K562 (cell line): ENCODE data around the gene UBA7. TPM values are rescaled to one million over a fixed set of nuclear protein-coding genes. Genes with fewer than 3 reads are reported as not detected.

ENCODE experiments used
- AFF4 ChIP-seq: sonication (generic); formaldehyde crosslinking; IDR thresholded peaks from 2 replicates; pipeline ENCODE4 v1.8.0; 2023; ENCODE audit warnings: mild to moderate bottlenecking, missing genetic modification reagents
- CREM ChIP-seq: IDR thresholded peaks from 2 replicates; pipeline ENCODE4 v1.6.1; 2014; ENCODE audit warnings: antibody characterized with exemption, low read depth
- ELF2 ChIP-seq: fragments of 250-450 bp; sonication (Bioruptor Pico); IDR thresholded peaks from 2 replicates; pipeline ENCODE4 v1.5.0; 2021; ENCODE audit warnings: mild to moderate bottlenecking
- ETS2 ChIP-seq: IDR thresholded peaks from 2 replicates; pipeline ENCODE4 v1.6.1; 2016; ENCODE audit warnings: borderline replicate concordance, missing genetic modification characterization, mild to moderate bottlenecking, moderate library complexity, missing compliant biosample characterization; ENCODE audit not compliant: poor library complexity, severe bottlenecking
- MEF2D ChIP-seq: conservative IDR thresholded peaks from 2 replicates; pipeline ENCODE4 v1.6.1; 2016; ENCODE audit warnings: low read depth, missing genetic modification characterization, missing compliant biosample characterization
- MITF ChIP-seq: IDR thresholded peaks from 2 replicates; pipeline ENCODE4 v1.6.1; 2014; ENCODE audit warnings: antibody characterized with exemption
- NCOR1 ChIP-seq: fragments of 450-650 bp; IDR thresholded peaks from 2 replicates; pipeline ENCODE4 v1.6.1; 2016; ENCODE audit warnings: mild to moderate bottlenecking, moderate library complexity
- POLR2AphosphoS2 ChIP-seq: IDR thresholded peaks from 2 replicates; pipeline ENCODE4 v1.6.1; 2012; ENCODE audit warnings: low read length, improper control_type of control experiment
- RNF2 ChIP-seq: sonication (generic); IDR thresholded peaks from 2 replicates; pipeline ENCODE4 v1.6.1; 2016
- SAP30 ChIP-seq: fragments of 200-600 bp; sonication (generic); IDR thresholded peaks from 2 replicates; pipeline ENCODE4 v1.6.1; 2012; ENCODE audit warnings: borderline replicate concordance, low read depth, mild to moderate bottlenecking, moderate library complexity, low read length, control low read depth, inconsistent platforms; ENCODE audit not compliant: insufficient read depth, poor library complexity, severe bottlenecking
- TCFL5 ChIP-seq: fragments of 250-450 bp; sonication (Bioruptor Pico); conservative IDR thresholded peaks from 2 replicates; pipeline ENCODE4 v1.6.1; 2021; ENCODE audit warnings: mild to moderate bottlenecking, moderate library complexity, matching md5 sums
- TEAD1 ChIP-seq, 2 experiments: fragments of 450-650 bp in 1 of 2; sonication (generic) in 1 of 2; formaldehyde crosslinking; IDR thresholded peaks; 2 replicates each; pipeline versions ENCODE4 v1.4.0 to v1.8.0; 2020 to 2022; ENCODE audit warnings: mild to moderate bottlenecking in 2 of 2, missing genetic modification reagents in 1 of 2
- TFAP4 ChIP-seq: sonication (generic); formaldehyde crosslinking; IDR thresholded peaks from 2 replicates; pipeline ENCODE4 v1.8.0; 2022; ENCODE audit warnings: missing genetic modification reagents, mild to moderate bottlenecking, moderate library complexity, borderline replicate concordance
- ZBED1 ChIP-seq: IDR thresholded peaks from 2 replicates; pipeline ENCODE4 v1.6.1; 2014
- ZFP30 ChIP-seq: fragments of 250-450 bp; sonication (Bioruptor Pico); IDR thresholded peaks from 2 replicates; pipeline ENCODE4 v1.8.0; 2022; ENCODE audit warnings: moderate library complexity, mild to moderate bottlenecking, inconsistent platforms, borderline replicate concordance
- ZKSCAN8 ChIP-seq: fragments of 200-800 bp; sonication (Bioruptor generic); IDR thresholded peaks from 2 replicates; pipeline ENCODE4 v1.6.1; 2016; ENCODE audit warnings: missing genetic modification characterization, missing compliant biosample characterization
- ZNF23 ChIP-seq: fragments of 250-450 bp; sonication (Bioruptor Pico); IDR thresholded peaks from 2 replicates; pipeline ENCODE4 v1.4.0; 2020; ENCODE audit warnings: mild to moderate bottlenecking
- ZNF354B ChIP-seq: fragments of 250-450 bp; sonication (Bioruptor Pico); IDR thresholded peaks from 2 replicates; pipeline ENCODE4 v1.4.0; 2020
- ZNF75A ChIP-seq: fragments of 450-650 bp; formaldehyde crosslinking; IDR thresholded peaks from 2 replicates; pipeline ENCODE4 v1.4.0; 2020; ENCODE audit warnings: mild to moderate bottlenecking
- polyA plus RNA-seq, 8 experiments: library from polyadenylated mRNA; depleted of rRNA in 4 of 8; stranded (reverse) in 5 of 8; unstranded in 3 of 8; fragments of >200 nt; fragmentation: Nextera tagmentation in 2 of 8; fragmentation: Illumina TruSeq in 1 of 8; extraction: Ambion mirVana in 2 of 8; extraction: Trizol in 1 of 8; gene quantifications; 2 replicates each; pipeline versions ENCODE4 v1.2.1 to v1.2.3, GENCODE V29; 2011 to 2014; ENCODE audit warnings: inconsistent platforms in 1 of 8, missing spikeins in 1 of 8
- total RNA-seq, 7 experiments: library from RNA; depleted of rRNA in 6 of 7; stranded (reverse); fragments of >200 nt in 6 of 7; fragmentation: Illumina TruSeq in 2 of 7; extraction: Trizol in 2 of 7; gene quantifications; 2 replicates each; pipeline versions ENCODE4 v1.2.1 to v1.2.3, GENCODE V29; 2011 to 2021; ENCODE audit warnings: low replicate concordance in 1 of 7

The UBA7 gene
- total and polyA plus RNA-seq, 9 of the 15 experiments (the other 6 are each of a cell fraction or from before 2014, with no cell fraction given), result 0.17 to 3.3 (median 2.0) TPM

GRCh38 chr3:49856181-49857005, 42.6 kb upstream of the UBA7 start, which contains the start of gene TRAIP (continued):
- TF ChIP-seq AFF4 (no peak), MITF (no peak), SAP30 (peak; percentile 98), ZNF23 (CRISPR knock-in tag) (no peak), ZNF354B (CRISPR knock-in tag) (no peak), CREM (peak; percentile 91), ELF2 (CRISPR knock-in tag) (no peak), ZFP30 (CRISPR knock-in tag) (no peak), MEF2D (tag) (no peak), ZNF75A (CRISPR knock-in tag) (no peak), RNF2 (no peak), TFAP4 (CRISPR knock-in tag) (peak; percentile 67; the same call in 1 of the 2 replicates), POLR2AphosphoS2 (no peak), TCFL5 (CRISPR knock-in tag) (no peak), NCOR1 (no peak), ZKSCAN8 (no peak), TEAD1 (CRISPR knock-in tag; IDR thresholded peaks at IDR 0.05) (no peak), ETS2 (tag) (no peak), ZBED1 (no peak)
